ENCODE measurements around the gene IMP4. TPM values are rescaled to one million over a fixed set of nuclear protein-coding genes. Genes with fewer than 3 reads are reported as not detected.

Gene IMP4
- total RNA-seq, 1 experiment from 2014 or later: 101 TPM

DNA sequence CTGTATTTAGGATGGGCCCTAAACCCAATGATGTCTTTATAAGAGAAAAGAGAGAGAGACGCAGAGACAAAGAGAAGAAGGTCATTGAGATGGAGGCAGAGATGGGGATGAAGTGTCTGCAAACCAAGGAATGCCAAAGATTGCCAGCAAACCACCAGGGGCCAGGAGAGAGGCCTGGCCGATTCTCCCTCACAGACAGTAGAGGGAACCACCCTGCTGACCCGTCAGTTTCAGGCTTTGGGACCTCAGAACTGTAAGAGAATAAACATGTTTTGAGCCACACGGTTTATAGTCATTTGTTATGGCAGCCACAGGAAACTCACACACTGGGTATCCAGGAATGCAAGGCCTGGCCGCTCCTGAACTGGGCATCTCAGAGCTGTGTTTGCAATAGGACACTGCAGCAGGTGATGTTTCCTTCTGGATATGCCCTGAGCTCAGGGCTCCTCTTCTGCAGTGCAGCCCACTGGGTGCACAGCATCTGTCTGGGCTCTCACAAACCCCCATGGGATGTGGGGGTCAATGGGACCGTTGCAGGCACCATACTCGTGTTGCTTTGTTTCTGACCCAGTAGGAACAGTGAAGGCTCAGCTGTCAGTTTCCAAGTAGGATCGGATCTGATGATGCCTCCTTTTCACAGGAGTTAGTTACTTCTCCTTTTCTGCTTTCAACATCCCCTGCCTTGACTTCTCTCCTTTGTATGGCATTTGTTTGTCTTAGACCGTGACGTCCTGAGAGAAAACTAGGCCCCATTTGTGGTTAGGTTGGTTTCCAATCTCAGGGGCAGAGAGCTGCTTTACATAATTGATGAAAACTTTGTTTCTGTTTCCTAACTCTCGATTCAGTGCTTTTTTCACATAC, 34.0 kb downstream of the IMP4 start:
- H2BK5ac ChIP-seq (ENCODE audit: insufficient read length, low read length): no peak overlapping the region
- no peak overlapping the region for H2BK12ac ChIP-seq (ENCODE audit: insufficient read length, low read depth, low read length)
- no peaks in the 10 kb centered on the region for H3K9me3 Mint-ChIP-seq
- H3T11ph ChIP-seq (ENCODE audit: low read length): no peak overlapping the region
- H2AK5ac ChIP-seq (ENCODE audit: insufficient read length, low read length): no peak overlapping the region
- no peaks in the 10 kb centered on the region for H3K27me3 ChIP-seq (ENCODE audit: insufficient read depth, low read length)
- H3K79me2 ChIP-seq (ENCODE audit: insufficient read depth, low read length): no peaks in the 10 kb centered on the region
- peaks cover 9 to 19% of the 10 kb centered on the region in 2 experiments for H3K4me1 Mint-ChIP-seq
- H4K5ac ChIP-seq (ENCODE audit: insufficient read length, low read depth, low read length): no peak overlapping the region
- no peak overlapping the region for H3K23ac ChIP-seq (ENCODE audit: insufficient read length, low read depth, low read length)
- TF ChIP-seq, protein P1, sequence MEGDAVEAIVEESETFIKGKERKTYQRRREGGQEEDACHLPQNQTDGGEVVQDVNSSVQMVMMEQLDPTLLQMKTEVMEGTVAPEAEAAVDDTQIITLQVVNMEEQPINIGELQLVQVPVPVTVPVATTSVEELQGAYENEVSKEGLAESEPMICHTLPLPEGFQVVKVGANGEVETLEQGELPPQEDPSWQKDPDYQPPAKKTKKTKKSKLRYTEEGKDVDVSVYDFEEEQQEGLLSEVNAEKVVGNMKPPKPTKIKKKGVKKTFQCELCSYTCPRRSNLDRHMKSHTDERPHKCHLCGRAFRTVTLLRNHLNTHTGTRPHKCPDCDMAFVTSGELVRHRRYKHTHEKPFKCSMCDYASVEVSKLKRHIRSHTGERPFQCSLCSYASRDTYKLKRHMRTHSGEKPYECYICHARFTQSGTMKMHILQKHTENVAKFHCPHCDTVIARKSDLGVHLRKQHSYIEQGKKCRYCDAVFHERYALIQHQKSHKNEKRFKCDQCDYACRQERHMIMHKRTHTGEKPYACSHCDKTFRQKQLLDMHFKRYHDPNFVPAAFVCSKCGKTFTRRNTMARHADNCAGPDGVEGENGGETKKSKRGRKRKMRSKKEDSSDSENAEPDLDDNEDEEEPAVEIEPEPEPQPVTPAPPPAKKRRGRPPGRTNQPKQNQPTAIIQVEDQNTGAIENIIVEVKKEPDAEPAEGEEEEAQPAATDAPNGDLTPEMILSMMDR (conservative IDR thresholded peaks at IDR 0.05): peak; percentile 50
- H4K91ac ChIP-seq (ENCODE audit: insufficient read length, low read depth, low read length): no peak overlapping the region
- no peak overlapping the region for H2BK20ac ChIP-seq (ENCODE audit: low read depth, low read length, poor library complexity, severe bottlenecking)
- H3K9me3 ChIP-seq (ENCODE audit: control insufficient read depth, low read depth, low read length): no peaks in the 10 kb centered on the region
- H3K23me2 ChIP-seq (ENCODE audit: insufficient read length, low read depth, low read length, poor library complexity, severe bottlenecking): peaks cover 8% of the 10 kb centered on the region
- WGBS (ENCODE audit: extremely low coverage, insufficient read length, low lambda C conversion rate): no CpG with 5 or more reads among the region's 11 CpGs
- no peaks in the 10 kb centered on the region for H3K79me1 ChIP-seq (ENCODE audit: insufficient read depth, low read depth, low read length, poor library complexity, severe bottlenecking)
- H3K4me3 Mint-ChIP-seq: no peak overlapping the region
- H4K20me1 ChIP-seq (ENCODE audit: control insufficient read depth, insufficient read depth, insufficient read length): no peaks in the 10 kb centered on the region
- H3K9ac ChIP-seq (ENCODE audit: extremely low read depth, insufficient read length, low read length): no peak overlapping the region
- DNase-seq: no peak
- H2AFZ ChIP-seq (ENCODE audit: low read length): no peak overlapping the region
- no peak overlapping the region for H3K18ac ChIP-seq (ENCODE audit: insufficient read length, low read depth, low read length)
- no peak overlapping the region for H3K14ac ChIP-seq (ENCODE audit: insufficient read depth, low read length)
- no peak overlapping the region for H3K27ac ChIP-seq (ENCODE audit: insufficient read length, low read depth, low read length)
- H3K4me1 ChIP-seq (ENCODE audit: insufficient read depth, low read length): no peaks in the 10 kb centered on the region; the same call in 1 of the 2 replicates
- H2BK15ac ChIP-seq (ENCODE audit: low read depth, low read length): no peak overlapping the region
- peaks cover 0 to 13% (median 12%) of the 10 kb centered on the region in 3 experiments; a peak in 4 of 7 replicates for H3K36me3 Mint-ChIP-seq (ENCODE audit: insufficient read depth in 1 of 3, low read depth in 3 of 3)
- H3K56ac ChIP-seq (ENCODE audit: insufficient read length, low read depth, low read length): no peak overlapping the region
- H2BK120ac ChIP-seq (ENCODE audit: low read depth, low read length, poor library complexity, severe bottlenecking): no peak overlapping the region
- no peak overlapping the region for H3K4ac ChIP-seq (ENCODE audit: low read depth, low read length)
- no peak overlapping the region for H4K8ac ChIP-seq (replicated peaks; ENCODE audit: insufficient read length, low read depth, low read length)
- peaks cover 3% of the 10 kb centered on the region for H3K27me3 Mint-ChIP-seq (ENCODE audit: low read depth)
- H3K27ac Mint-ChIP-seq: no peak overlapping the region; a peak in 1 of 7 replicates
- H3K4me2 ChIP-seq (ENCODE audit: insufficient read depth, insufficient read length, low read length): no peak overlapping the region

All from H9 (cell line).